ENCODE results near the gene PSMA6.

The PSMA6 gene

DNA sequence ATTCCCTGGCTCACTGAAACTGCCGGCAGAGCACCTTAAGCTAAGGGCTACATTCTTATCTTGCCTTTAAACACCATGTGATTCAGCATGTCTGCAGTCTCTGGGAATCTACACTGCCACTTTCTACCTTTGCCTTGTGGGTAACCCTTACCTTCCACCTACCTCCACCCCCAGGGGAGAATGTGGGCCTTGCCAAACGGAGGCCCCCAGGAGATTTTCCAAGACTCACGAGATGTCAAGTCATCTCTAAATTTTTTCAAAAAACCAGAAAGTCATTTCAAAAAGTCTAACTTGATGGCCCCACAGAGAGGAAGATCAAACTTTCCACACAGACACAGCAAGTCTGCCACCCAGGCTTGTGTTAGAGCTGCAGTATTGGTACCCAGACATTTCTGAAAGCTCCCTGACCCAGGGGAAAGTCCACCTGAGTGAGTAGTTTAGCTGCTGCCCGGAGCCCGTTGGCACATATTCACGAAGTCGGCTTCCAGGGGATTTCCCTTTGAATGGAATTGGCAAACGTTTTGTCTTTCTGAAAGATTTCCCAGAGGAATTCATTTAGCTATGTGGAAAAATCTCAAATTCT lies 4.7 kb upstream of the PSMA6 start:
- TF ChIP-seq CTCF (conservative IDR thresholded peaks at IDR 0.05; ENCODE audit: low read depth), result no peak
- DNase-seq (ENCODE audit: low spot score), result no peak
- H3K27ac ChIP-seq, result no peak overlapping the region
- CTCF ChIA-PET, result interaction anchor here (1.0 kb wide), 1 partner anchor 24 kb away, joined by 4 read pairs; no protein-coding TSS in a partner anchor
- POLR2A ChIA-PET (ENCODE audit: low non-redundant PET), result no interaction called here

GRCh38 chr14:35289623-35290022 lies 2.6 kb upstream of the PSMA6 start:
- no peak for DNase-seq (ENCODE audit: low spot score)
- POLR2A ChIA-PET (ENCODE audit: low non-redundant PET), result no interaction called here
- H3K27ac ChIP-seq, result no peak overlapping the region
- TF ChIP-seq CTCF (conservative IDR thresholded peaks at IDR 0.05; ENCODE audit: low read depth), result no peak
- CTCF ChIA-PET, result no interaction called here

GRCh38 chr14:35292770-35293561 lies 784 bp downstream of the PSMA6 start:
- peak overlapping the region; percentile 88 for H3K27ac ChIP-seq
- DNase-seq (ENCODE audit: low spot score), result no peak
- TF ChIP-seq CTCF (conservative IDR thresholded peaks at IDR 0.05; ENCODE audit: low read depth), result no peak
- ChIA-PET POLR2A (ENCODE audit: low non-redundant PET) (interaction anchor here (1.3 kb wide), 1 partner anchor 111 kb away, joined by 5 read pairs; no protein-coding TSS in a partner anchor), CTCF (interaction anchor here (0.6 kb wide), 1 partner anchor 151 kb away, joined by 3 read pairs; no protein-coding TSS in a partner anchor)

GRCh38 chr14:35295845-35296161 lies 3.6 kb downstream of the PSMA6 start:
- ChIA-PET CTCF (no interaction called here), POLR2A (ENCODE audit: low non-redundant PET) (no interaction called here)
- no peak for TF ChIP-seq CTCF (conservative IDR thresholded peaks at IDR 0.05; ENCODE audit: low read depth)
- H3K27ac ChIP-seq, result peak overlapping the region; percentile 38; the same call in 1 of the 2 replicates
- no peak for DNase-seq (ENCODE audit: low spot score)

DNA sequence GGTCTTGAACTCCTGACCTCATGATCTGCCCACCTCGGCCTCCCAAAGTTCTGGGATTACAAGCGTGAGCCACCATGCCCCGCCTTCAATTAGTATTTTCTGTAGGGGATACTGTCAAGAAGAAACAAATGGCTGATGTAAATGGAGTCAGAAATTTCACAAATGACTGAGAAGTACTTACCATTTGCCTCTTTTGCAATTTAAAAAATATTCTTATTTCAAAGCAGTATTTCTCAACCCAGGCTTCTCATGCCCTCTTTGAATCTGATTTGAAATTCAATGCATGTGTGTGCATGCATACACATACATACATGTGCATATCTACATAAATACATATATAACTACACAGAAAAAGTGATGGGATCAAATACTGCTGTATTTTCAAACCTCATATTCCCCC lies 4.4 kb downstream of the PSMA6 start:
- DNase-seq (ENCODE audit: low spot score), result no peak
- no peak for TF ChIP-seq CTCF (conservative IDR thresholded peaks at IDR 0.05; ENCODE audit: low read depth)

GRCh38 chr14:35297706-35298105 lies 5.5 kb downstream of the PSMA6 start:
- ChIA-PET CTCF (no interaction called here), POLR2A (ENCODE audit: low non-redundant PET) (no interaction called here)
- no peak for TF ChIP-seq CTCF (conservative IDR thresholded peaks at IDR 0.05; ENCODE audit: low read depth)
- H3K27ac ChIP-seq, result no peak overlapping the region
- DNase-seq (ENCODE audit: low spot score), result no peak

More for the DNA sequence above, 4.4 kb downstream of the PSMA6 start:
- POLR2A ChIA-PET (ENCODE audit: low non-redundant PET), result interaction anchor here (0.6 kb wide), 1 partner anchor 862 kb away, joined by 14 read pairs; no protein-coding TSS in a partner anchor
- peak overlapping the region; percentile 57 for H3K27ac ChIP-seq
- CTCF ChIA-PET, result interaction anchor here (0.6 to 0.7 kb wide), 3 partner anchors 29 to 336 kb away, joined by 3 to 6 read pairs (median 3); no protein-coding TSS in a partner anchor
